Activated CD4-positive, alpha-beta T cell treated with anti-CD3 and anti-CD28 coated beads for 4 hours (primary cell): ENCODE results near the gene RPTOR.

Experiments
- DNase-seq, 2 donors: peaks; one replicate each; pipeline ENCODE4 v3.0.0-alpha.2; 2020

RPTOR gene

DNA sequence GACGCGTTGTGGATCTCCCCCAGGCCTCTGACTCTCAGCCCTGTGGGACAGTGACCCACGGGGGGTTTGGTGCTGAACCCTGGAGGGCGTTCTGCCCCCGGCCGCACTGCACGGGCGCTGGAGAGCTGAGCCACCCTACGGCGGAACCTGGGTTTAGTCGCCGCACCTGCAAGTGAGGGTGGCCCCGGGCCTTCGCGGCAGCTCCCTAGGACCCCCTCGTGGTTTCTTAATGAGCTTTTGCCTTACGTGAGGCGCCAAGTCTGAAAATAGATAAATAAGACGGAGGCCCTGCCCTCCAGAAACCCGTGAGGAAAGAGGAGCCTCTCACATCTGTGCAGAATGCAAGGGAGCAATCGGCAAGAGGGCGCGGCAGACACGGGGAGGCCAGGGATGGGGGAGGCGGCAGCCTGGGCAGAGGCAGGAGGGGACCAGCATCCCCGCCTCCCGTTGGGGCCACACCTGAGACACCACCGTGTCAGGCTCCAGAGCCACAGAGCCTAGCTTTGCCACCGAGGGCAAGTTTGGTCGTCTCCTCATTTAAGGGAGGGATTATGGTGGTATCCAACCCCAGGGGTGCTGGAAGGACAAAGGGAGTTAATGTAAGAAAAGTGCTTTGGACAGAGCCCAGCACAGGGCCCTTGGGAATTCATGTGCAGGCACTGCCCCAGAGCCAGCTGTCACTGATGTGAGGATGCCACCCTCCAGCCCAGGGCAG lies 293.8 kb downstream of the RPTOR start:
- DNase-seq: no peak

DNA sequence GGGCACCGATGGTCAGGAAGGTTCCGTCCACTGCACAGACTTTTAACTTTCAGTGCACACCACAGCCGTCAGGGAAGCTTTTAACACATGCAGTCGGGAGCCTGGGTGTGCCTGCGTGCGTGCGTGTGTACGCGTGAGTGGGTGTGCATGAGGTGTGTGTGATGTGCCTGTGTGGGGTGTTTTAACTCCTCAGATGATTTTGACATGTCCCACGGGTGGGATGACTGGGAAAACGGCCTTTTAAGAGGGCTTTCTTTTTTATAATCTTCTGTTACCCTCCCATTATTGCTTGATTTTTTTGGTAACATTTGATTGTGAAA lies 294.3 kb downstream of the RPTOR start:
- DNase-seq: no peak

DNA sequence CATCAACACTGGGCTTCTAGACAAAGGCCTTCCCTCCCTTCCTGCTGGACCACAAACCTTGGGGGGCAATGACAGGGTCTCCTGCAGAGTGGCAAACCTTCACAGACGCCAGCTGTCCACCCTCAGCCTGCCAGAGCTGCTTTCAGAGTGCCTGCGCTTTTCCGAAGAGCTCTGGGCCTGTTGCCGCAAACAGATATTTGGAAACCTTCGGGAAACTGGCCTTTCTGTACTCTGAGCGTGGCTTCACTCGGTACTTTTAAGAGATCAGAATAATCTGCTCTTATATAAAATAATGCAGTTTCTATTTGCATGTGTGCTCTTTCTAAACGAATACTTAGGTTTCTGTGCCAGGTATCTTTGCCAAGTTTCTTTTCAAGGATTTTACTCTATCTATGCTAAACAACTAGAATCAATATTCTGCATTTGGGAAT lies 294.9 kb downstream of the RPTOR start:
- DNase-seq: no peak

DNA sequence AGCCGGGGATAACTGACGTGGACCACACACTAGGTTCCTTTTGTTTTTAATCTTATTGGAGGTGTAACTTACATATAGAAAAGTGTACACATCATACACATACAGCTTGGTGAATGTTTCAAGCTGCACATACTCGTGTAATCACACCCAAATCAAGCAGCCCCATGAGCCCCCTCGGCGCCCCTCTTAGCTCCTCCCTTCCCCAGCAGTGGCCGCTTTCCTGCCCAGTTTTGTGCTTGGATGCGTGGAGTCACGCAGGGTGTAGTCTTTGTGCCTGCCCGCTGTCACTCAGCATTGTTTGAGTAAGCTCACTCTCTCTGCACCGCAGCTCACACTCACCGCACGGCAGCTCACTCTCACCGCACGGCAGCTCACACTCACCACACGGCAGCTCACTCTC lies 295.3 kb downstream of the RPTOR start:
- no peak for DNase-seq

DNA sequence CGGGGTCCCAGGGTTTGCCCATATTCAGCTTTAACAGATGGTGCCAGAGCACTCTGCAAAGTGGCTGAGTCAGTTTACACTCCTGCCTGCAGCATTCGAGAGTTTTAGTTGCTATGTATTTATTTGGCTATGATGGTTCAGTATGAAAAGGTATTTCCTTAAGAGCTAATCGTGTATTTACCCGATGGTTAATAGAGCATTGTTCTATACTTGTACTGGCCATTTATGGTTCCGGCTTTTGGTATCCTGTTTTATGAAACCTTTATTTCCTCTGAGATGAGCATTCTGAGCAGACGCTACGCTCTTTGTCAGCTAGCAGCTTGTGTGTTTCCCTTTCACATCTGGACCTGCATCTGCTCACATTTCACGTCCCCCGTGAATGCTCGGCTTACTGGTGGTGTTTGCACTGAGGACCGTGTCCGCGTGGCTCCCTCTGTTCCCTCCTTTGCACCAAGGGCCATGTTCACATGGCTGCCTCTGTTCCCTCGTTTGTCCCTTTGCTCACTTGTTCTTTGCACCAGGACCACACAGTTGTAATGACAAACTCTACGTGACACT lies 297.9 kb downstream of the RPTOR start:
- no peak for DNase-seq

DNA sequence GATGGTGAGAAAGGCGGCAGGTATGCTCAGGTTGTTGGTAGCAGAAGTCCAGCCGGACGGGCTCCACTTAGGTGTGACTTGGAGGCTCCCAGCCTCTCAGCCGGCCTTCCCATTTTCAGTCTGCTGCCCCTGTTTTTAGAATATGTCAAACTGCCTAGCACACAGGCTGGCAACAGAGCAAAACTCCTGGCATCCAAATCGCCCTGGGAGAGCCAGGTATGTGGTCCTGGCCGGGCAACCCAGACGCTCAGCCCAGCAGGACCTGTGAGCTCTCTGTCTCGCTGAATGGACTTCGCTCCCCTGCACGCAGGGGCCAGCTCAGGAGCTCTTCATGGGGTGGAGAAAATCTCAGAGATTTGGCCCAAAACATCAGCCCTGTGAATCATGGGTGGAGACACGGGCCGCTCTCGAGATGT lies 299.1 kb downstream of the RPTOR start:
- no peak for DNase-seq

DNA sequence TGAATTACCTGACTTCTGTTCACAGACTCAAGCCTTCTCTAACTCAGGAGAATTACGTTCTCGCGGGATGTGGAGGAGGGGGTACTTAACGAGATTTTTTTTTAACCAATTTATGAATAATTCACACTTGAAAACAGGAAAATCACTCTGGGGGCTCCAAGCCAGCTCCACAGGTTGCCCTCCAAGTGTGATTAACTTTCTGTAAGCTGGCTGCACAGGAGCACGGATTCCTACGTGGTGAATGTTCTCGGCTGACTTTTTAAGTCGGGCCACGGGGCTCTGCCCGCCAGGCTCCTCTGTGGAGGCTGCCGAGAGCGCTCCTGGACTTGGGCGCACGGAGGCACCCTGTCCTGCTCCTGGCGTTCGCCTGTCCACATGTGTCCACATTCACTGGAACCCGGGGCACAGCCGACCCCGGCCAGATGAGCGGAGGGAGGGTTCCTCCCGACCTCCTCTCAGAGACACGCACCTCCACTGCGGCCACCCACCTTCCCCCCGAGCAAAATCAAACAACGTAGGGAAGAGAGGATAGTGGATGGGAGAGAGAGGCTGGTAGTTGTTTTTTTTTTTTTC lies 299.9 kb downstream of the RPTOR start:
- DNase-seq: no peak

DNA sequence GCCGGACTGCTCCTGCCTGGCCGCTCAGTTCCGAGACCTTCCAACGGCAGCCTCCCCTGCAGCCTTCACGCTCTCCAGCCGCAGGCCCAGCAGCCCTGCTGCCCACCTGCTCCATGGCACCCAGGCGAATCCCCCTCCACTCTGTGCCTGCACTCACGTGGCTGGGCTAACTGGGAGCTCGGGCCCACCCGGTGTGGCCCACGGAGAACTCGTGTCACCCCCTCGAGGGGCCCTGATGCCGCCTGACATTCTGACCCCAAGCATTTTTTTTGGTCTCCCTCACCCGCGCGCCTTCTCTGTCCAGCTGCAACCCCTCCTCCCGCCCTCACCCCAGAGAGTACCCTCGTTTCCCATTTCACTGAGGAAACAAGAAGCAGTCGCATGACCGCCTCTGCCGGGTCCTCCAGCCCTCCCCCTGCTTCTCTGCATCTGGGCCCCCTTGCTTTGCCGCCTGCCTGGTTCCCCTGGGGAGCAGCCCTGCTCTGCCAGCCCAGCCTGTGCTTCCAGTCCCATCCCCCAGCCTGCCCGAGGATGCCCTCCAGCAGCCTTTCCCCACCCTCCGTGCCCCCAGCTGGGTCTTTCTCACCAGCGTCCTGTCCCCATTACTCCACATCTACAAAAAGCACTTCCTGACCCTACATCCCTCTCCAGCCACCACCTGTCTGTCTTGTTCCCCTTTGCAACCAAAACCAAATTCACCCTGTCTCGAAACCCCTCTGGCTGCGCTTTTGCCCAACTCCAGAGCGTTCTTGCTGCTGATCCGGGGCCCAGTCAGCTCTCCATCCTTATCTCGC lies 300.6 kb downstream of the RPTOR start:
- DNase-seq: no peak

DNA sequence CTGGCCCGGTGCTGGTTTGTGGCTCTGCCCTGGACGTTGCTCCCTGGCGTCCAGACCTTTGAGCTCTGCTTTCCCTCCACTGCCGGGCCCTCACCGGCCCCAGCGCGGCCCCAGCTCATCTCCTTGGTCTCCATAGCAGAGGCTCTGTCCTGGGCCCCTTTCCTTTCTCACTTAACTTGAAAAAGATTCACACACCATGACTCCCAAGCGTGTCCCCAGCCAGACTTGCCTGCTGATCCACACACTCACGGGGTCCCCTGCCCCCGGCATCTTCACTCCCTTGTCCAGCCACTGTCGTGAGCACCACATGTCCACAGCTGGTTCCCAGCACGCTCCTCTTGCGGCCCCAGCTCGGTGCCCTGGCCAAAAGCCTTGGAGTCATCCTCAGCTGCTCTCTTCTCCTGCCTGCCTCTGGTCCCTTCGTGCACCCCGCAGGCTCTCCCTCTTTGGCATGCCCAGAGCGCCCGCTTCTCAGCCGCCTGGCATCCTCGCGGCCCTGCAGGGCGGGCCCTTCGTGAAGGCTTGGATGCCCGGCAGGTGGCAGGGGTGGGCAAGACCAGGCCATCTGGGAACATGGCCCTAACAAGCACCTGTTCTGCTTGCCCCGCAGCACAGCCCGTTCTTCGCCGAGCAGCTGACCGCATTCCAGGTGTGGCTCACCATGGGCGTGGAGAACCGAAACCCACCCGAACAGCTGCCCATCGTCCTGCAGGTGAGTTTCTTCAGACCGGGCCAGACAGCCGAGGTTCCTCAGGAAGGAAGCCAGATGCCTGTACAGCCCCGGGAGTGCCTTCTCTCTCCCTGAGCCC lies 301.4 kb downstream of the RPTOR start:
- no peak for DNase-seq

DNA sequence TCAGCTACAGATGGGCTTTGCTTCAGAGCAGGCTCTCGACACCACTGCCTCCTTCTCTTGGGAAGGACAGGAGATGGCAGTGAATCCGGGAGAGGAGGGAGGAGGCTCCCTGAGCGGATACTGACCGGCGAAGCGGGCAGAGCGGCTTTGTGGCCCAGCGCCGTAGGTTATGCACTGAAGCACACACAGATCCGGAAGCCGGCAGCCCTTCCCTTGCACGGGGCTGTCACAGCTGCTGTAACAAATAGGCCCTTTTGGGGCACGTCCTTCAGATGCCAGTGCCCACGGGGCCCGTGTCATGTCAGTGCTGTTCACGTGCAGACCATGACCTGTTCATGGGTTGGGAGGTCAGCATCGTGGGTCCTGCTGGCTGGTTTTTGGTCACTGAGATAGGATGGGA lies 302.3 kb downstream of the RPTOR start:
- no peak for DNase-seq

DNA sequence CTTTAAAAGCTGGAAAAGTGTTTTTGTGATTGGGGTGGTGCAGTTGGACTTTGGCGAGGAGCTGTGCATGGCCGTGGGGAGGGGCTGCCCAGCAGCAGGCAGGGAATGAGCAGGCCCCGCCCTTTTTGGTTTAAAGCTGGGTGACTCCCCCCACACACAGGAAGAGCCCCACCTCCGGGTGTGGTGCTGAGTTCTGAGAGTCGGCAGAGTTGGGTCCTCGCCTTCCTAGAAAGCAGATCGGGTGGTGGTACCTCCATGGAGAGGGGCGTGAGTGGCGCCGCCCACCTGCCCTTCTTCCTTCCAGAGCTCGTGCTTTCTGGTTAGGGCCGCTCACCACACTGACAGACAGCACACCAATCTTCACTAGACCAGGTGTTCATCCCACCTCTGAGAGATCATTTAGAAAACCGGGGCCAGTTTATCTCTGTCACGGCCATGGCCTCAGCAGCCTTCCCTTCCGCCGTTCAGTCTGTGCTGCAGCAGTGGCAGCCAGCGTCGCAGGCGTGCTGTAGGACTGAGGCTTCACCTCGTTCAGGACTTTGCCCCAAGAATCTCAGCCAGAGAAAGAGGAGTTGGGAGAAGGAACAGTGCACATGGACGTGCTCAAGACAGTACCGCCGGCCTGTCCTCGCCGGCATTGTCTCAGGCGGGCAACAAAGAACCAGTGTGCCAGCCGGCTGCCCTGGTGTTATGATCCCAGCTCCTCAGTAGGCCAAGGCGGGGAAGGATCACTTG lies 303.0 kb downstream of the RPTOR start:
- peak; percentile 67 to 71 for DNase-seq

DNA sequence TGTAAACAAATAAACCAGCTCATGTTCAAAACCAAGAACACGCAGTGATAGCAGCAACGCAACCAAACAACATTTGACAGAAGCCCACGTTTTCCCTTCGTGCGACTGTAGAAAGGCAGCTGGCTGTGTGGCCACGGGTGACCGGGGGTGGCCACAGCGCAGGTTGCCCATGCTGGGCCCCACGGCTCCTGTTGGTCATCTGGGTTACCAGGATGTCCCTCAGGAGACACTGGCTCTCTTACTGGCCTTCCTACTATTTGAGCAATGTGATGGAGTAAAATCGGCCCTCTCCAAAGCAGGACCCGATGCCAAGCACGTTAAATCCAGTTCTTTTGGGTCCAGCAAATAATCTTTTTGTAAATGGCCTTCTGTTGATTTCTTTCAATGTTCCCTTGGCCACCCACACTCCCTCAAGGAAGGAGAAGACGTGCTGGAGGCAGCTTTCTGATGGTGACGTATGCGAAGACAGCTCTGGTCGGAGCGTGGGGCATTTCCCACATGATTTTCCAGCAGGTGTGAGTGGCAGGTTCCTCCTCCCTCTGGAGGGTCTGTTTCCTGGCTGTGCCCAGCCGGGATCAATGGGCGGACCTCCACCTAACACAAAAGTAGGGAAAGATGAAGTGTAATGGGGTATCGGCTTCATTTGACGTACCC lies 303.9 kb downstream of the RPTOR start:
- DNase-seq: no peak

DNA sequence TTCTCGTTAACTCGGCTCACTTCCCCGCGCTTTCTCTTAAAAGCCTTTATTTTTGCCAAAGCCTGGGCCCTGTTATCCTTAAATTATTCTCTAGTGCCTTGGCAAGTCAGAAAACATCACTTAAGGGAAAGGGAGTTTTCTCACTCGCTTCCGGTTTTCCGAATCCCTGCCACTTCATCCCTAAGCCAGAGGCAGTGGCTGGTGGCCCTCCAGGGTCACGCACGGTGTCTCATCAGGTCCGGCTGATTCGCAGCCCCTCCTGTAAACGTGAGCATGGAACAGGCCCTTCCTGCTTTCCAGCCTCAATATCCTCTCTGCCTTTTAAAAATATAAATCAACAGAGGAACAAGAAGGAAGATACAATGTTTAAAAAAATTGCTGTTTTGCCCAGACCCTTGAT lies 304.5 kb downstream of the RPTOR start:
- DNase-seq: no peak

DNA sequence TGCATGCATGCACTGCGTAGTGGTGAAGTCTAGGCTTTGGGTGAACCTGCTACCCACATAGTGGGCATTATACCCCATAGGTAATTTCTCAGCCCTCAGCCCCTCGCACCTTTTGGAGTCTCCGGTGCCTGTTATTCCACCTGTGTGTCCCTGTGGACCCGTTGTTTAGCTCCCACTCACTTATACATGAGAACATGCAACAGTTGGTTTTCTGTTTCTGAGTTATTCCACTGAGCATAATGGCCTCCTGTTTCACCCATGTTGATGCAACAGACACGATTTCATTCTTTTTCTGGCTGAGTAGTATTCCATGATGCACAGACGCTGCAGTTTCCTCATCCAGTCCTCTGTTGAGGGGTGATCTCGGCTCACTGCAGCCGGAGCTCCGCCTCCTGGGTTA lies 305.5 kb downstream of the RPTOR start:
- DNase-seq: no peak

DNA sequence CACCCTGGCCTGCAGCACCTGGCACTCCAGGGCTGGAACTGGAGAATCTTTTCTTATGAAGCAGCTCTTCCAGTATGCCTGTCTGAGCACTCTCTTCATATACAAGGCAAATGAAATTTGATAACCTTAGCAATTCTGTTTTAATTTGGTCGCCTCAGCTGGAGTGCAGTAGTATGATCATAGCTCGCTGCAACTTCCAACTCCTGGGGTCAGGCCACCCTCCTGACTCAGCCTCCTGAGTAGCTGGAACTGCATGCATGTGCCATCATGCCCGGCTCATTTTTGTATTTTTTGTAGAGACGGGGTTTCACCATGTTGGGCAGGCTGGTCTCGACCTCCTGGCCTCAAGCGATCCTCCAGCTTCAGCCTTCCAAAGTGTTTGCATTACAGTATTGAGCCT lies 306.2 kb downstream of the RPTOR start:
- no peak for DNase-seq

DNA sequence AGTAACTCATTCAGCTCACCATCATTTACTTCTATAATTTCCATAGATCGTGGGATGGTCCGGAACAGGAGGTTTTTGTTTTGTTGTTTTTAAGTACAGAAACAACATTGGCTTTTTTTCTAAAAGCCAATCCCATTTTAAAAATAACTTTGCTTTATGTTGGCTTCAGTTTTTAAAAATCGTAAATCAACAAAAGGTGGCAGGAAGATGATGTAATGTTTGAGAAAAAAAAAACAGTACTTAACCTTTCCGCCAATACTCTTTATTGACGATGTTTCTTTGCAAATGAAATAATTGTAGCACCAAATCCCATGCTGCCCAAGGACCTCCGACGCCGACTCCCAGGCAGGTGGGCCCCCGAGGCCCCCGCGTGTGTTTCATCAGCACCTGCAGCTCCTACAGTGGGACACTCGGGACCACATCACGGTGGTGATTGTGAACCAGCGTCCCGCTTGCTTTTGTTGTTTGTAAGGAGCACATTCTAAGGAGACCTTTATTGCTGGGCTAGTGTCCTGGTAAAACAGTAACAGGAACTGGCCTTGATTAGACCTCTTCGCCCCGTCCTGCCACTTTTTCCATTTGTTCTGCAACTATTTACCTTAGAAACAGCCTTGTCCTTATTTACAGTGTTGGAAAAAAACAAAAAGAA lies 306.8 kb downstream of the RPTOR start:
- DNase-seq: no peak

DNA sequence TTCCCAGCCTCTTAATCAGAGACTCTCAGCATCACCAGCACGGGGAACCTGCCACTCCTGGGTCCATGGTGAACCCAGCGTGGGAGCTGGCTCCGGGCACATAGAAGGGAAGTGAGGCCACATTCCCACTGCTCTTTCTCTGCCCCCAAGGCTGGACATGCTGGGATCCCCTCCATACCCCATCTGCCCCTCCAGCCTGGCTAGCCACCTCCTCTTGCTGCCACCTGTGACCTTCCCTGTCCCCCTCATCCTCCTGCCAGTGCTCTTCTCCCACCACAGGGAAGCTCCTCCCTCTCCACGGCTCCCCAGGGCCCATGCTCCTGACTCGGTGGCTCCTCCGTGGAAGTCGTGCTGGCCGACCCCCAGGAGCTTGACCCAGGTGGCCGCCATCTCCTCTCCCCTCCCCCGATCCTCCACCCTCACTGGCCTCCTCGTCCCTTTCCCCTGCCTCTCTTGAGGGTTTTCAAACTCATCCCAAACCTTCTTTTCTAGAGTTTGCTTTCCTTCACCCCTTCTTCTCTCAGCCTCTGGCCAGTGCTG lies 307.9 kb downstream of the RPTOR start:
- no peak for DNase-seq

DNA sequence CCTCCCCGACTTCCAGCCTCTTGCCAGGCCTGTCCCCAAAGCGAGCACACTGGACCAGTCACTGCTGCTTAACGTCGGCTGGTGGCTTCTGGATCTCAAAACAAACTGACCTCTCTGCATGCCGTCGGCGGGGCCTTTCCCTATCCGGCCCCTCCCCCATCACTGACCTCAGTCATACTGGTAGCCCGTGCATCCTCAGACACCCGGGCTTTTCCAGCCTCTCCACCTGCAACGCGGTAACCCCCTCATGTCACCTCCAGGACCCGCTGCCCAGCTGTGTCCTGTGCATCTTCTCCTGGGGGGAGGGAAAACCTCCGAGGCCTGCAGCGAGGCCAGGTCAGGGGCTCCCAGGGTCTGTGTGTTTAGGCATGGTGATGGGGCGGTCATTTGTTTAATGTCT lies 308.4 kb downstream of the RPTOR start:
- DNase-seq: no peak

DNA sequence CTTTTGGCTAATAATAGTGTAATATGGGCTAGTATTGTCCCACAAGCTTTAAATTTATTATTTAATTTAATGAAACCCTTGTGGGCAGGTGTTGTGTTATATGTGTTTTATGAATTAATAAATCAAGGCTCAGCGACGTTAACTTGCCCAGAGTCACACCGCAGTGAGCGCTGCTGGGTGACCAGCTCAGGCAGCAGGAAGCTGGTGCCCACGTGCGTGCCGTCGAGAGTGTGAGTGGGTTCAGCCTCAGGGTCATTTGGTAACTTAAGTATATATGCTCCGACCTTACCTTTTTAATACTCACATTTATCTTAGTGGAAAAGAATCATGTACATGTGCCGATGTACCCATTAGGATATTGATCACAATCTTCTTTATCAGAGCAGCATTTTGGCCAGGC lies 309.6 kb downstream of the RPTOR start:
- no peak for DNase-seq

DNA sequence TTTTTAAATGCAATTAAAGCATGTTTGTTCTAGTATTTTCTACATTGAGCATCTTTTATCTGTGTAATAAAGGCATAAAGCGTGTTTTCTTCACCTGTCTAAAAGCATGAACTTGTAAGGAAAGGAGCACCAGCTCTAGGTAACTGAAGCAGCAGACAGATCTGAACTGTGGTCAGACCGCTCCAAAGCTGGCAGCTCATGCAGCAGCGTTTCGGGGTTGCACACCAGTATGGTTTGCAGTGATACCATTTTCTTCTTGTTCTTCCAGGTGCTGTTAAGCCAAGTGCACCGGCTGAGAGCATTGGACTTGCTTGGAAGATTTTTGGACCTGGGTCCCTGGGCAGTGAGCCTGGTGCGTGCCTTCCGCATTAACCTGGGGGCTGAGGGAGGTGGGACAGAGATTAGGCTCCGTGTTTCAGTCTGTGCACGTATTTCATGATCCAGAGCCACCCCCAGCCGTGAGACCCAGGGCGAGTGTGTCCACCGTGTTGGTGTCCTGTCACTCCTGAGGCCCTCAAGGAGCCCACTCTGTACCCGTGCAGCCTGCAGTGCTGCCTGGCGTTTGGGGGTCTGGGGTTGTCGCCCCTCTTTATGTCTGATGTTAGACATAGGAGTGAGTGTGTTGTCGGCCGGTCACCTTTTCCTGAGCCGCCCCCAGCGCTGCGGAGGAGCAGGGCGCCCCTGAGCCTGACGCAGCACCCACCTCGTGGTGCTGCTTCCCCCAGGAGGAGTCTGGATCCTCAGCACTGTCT lies 310.7 kb downstream of the RPTOR start:
- no peak for DNase-seq
